ENCODE results near the gene GNB1L.

- TF ChIP-seq EZH2 (IDR thresholded peaks at IDR 0.05; ENCODE audit: borderline replicate concordance, low read depth, low read length, poor library complexity, severe bottlenecking) (no peak), CTCF (conservative IDR thresholded peaks at IDR 0.05; ENCODE audit: low read depth, low read length) (no peak)
Observed at GRCh38 chr22:19878461-19879245, 24.0 kb upstream of the GNB1L start.

All from A673 (cell line).